ENCODE results near the gene CPNE4.

Gene CPNE4

GRCh38 chr3:131544557-131544956 is 490.3 kb downstream of the CPNE4 start:
- TF ChIP-seq SPI1 (IDR thresholded peaks at IDR 0.05; ENCODE audit: low read depth, low read length) = no peak
- TF ChIP-seq TAF1 (IDR thresholded peaks at IDR 0.05; ENCODE audit: low read depth, low read length) = no peak
- TF ChIP-seq POU2F2 (IDR thresholded peaks at IDR 0.05; ENCODE audit: low read depth, low read length) = no peak
- FAIRE-seq (no peak), DNase-seq (ENCODE audit: insufficient read length, low spot score) (no peak)

GRCh38 chr3:131543714-131544113 is 491.1 kb downstream of the CPNE4 start:
- FAIRE-seq (no peak), DNase-seq (ENCODE audit: insufficient read length, low spot score) (no peak)

GRCh38 chr3:131541288-131541687 is 493.5 kb downstream of the CPNE4 start:
- TF ChIP-seq POLR2A (IDR thresholded peaks at IDR 0.05; ENCODE audit: low read depth, low read length) (no peak), TAF1 (IDR thresholded peaks at IDR 0.05; ENCODE audit: low read depth, low read length) (no peak), SPI1 (IDR thresholded peaks at IDR 0.05; ENCODE audit: low read depth, low read length) (no peak), PAX5 (IDR thresholded peaks at IDR 0.05; ENCODE audit: insufficient read depth, low read length, severe bottlenecking) (no peak), POU2F2 (IDR thresholded peaks at IDR 0.05; ENCODE audit: low read depth, low read length) (no peak), POLR2AphosphoS5 (IDR thresholded peaks at IDR 0.05; ENCODE audit: low read depth, low read length) (no peak)
- DNase-seq (ENCODE audit: insufficient read length, low spot score) (no peak), FAIRE-seq (no peak)

More at GRCh38 chr3:131543714-131544113, 491.1 kb downstream of the CPNE4 start:
- TF ChIP-seq POU2F2 (IDR thresholded peaks at IDR 0.05; ENCODE audit: low read depth, low read length) (no peak), SPI1 (IDR thresholded peaks at IDR 0.05; ENCODE audit: low read depth, low read length) (no peak), POLR2A (IDR thresholded peaks at IDR 0.05; ENCODE audit: low read depth, low read length) (no peak), TAF1 (IDR thresholded peaks at IDR 0.05; ENCODE audit: low read depth, low read length) (no peak), POLR2AphosphoS5 (IDR thresholded peaks at IDR 0.05; ENCODE audit: low read depth, low read length) (no peak), PAX5 (IDR thresholded peaks at IDR 0.05; ENCODE audit: insufficient read depth, low read length, severe bottlenecking) (no peak)

GRCh38 chr3:131540821-131541220 is 494.0 kb downstream of the CPNE4 start:
- DNase-seq (ENCODE audit: insufficient read length, low spot score) (no peak), FAIRE-seq (no peak)
- TF ChIP-seq POLR2AphosphoS5 (IDR thresholded peaks at IDR 0.05; ENCODE audit: low read depth, low read length) (no peak), TAF1 (IDR thresholded peaks at IDR 0.05; ENCODE audit: low read depth, low read length) (no peak), SPI1 (IDR thresholded peaks at IDR 0.05; ENCODE audit: low read depth, low read length) (no peak), PAX5 (IDR thresholded peaks at IDR 0.05; ENCODE audit: insufficient read depth, low read length, severe bottlenecking) (no peak), POLR2A (IDR thresholded peaks at IDR 0.05; ENCODE audit: low read depth, low read length) (no peak), POU2F2 (IDR thresholded peaks at IDR 0.05; ENCODE audit: low read depth, low read length) (no peak)

- TF ChIP-seq SPI1 (IDR thresholded peaks at IDR 0.05; ENCODE audit: low read depth, low read length) (no peak), TAF1 (IDR thresholded peaks at IDR 0.05; ENCODE audit: low read depth, low read length) (no peak), POLR2AphosphoS5 (IDR thresholded peaks at IDR 0.05; ENCODE audit: low read depth, low read length) (no peak), POLR2A (IDR thresholded peaks at IDR 0.05; ENCODE audit: low read depth, low read length) (no peak)
- DNase-seq (ENCODE audit: insufficient read length, low spot score) = no peak
- no peak for FAIRE-seq
These were observed 494.7 kb downstream of the CPNE4 start for GRCh38 chr3:131540143-131540542.

GRCh38 chr3:131538968-131539367 is 495.8 kb downstream of the CPNE4 start:
- TF ChIP-seq PAX5 (IDR thresholded peaks at IDR 0.05; ENCODE audit: insufficient read depth, low read length, severe bottlenecking) (no peak), TAF1 (IDR thresholded peaks at IDR 0.05; ENCODE audit: low read depth, low read length) (no peak), POLR2A (IDR thresholded peaks at IDR 0.05; ENCODE audit: low read depth, low read length) (no peak), SPI1 (IDR thresholded peaks at IDR 0.05; ENCODE audit: low read depth, low read length) (no peak), POLR2AphosphoS5 (IDR thresholded peaks at IDR 0.05; ENCODE audit: low read depth, low read length) (no peak), POU2F2 (IDR thresholded peaks at IDR 0.05; ENCODE audit: low read depth, low read length) (no peak)
- DNase-seq (ENCODE audit: insufficient read length, low spot score) (no peak), FAIRE-seq (no peak)

GRCh38 chr3:131537531-131537930 is 497.3 kb downstream of the CPNE4 start:
- TF ChIP-seq POLR2A (IDR thresholded peaks at IDR 0.05; ENCODE audit: low read depth, low read length) (no peak), SPI1 (IDR thresholded peaks at IDR 0.05; ENCODE audit: low read depth, low read length) (no peak), PAX5 (IDR thresholded peaks at IDR 0.05; ENCODE audit: insufficient read depth, low read length, severe bottlenecking) (no peak), POLR2AphosphoS5 (IDR thresholded peaks at IDR 0.05; ENCODE audit: low read depth, low read length) (no peak), POU2F2 (IDR thresholded peaks at IDR 0.05; ENCODE audit: low read depth, low read length) (no peak), TAF1 (IDR thresholded peaks at IDR 0.05; ENCODE audit: low read depth, low read length) (no peak)
- DNase-seq (ENCODE audit: insufficient read length, low spot score) (no peak), FAIRE-seq (no peak)

GRCh38 chr3:131535596-131535995 is 499.2 kb downstream of the CPNE4 start:
- no peak for DNase-seq (ENCODE audit: insufficient read length, low spot score)
- no peak for FAIRE-seq
- TF ChIP-seq PAX5 (IDR thresholded peaks at IDR 0.05; ENCODE audit: insufficient read depth, low read length, severe bottlenecking) = no peak
- no peak for TF ChIP-seq TAF1 (IDR thresholded peaks at IDR 0.05; ENCODE audit: low read depth, low read length)
- no peak for TF ChIP-seq POLR2A (IDR thresholded peaks at IDR 0.05; ENCODE audit: low read depth, low read length)
- TF ChIP-seq POU2F2 (IDR thresholded peaks at IDR 0.05; ENCODE audit: low read depth, low read length) = no peak
- no peak for TF ChIP-seq POLR2AphosphoS5 (IDR thresholded peaks at IDR 0.05; ENCODE audit: low read depth, low read length)
- no peak for TF ChIP-seq SPI1 (IDR thresholded peaks at IDR 0.05; ENCODE audit: low read depth, low read length)

GRCh38 chr3:131535131-131535530 is 499.7 kb downstream of the CPNE4 start:
- TF ChIP-seq POLR2AphosphoS5 (IDR thresholded peaks at IDR 0.05; ENCODE audit: low read depth, low read length) (no peak), PAX5 (IDR thresholded peaks at IDR 0.05; ENCODE audit: insufficient read depth, low read length, severe bottlenecking) (no peak), POLR2A (IDR thresholded peaks at IDR 0.05; ENCODE audit: low read depth, low read length) (no peak), POU2F2 (IDR thresholded peaks at IDR 0.05; ENCODE audit: low read depth, low read length) (no peak), SPI1 (IDR thresholded peaks at IDR 0.05; ENCODE audit: low read depth, low read length) (no peak), TAF1 (IDR thresholded peaks at IDR 0.05; ENCODE audit: low read depth, low read length) (no peak)
- no peak for DNase-seq (ENCODE audit: insufficient read length, low spot score)
- no peak for FAIRE-seq

- no peak for DNase-seq (ENCODE audit: insufficient read length, low spot score)
- no peak for FAIRE-seq
- TF ChIP-seq POU2F2 (IDR thresholded peaks at IDR 0.05; ENCODE audit: low read depth, low read length) (no peak), TAF1 (IDR thresholded peaks at IDR 0.05; ENCODE audit: low read depth, low read length) (no peak), POLR2AphosphoS5 (IDR thresholded peaks at IDR 0.05; ENCODE audit: low read depth, low read length) (no peak), POLR2A (IDR thresholded peaks at IDR 0.05; ENCODE audit: low read depth, low read length) (no peak), PAX5 (IDR thresholded peaks at IDR 0.05; ENCODE audit: insufficient read depth, low read length, severe bottlenecking) (no peak), SPI1 (IDR thresholded peaks at IDR 0.05; ENCODE audit: low read depth, low read length) (no peak)
These were observed 502.2 kb downstream of the CPNE4 start for GRCh38 chr3:131532645-131533044.

All from GM12891 (cell line).